Mononuclear cell (primary cell): ENCODE data around the gene MTHFSD. TPM values are rescaled to one million over a fixed set of nuclear protein-coding genes. Genes with fewer than 3 reads are reported as not detected.

Source experiments
- H3K27me3 ChIP-seq: 2 replicates; pipeline ENCODE4 v1.6.0; 2011; ENCODE audit warnings: low read length, control low read depth; ENCODE audit not compliant: insufficient read depth
- H3K4me1 ChIP-seq: 2 replicates; pipeline ENCODE4 v1.5.1; 2011; ENCODE audit warnings: mild to moderate bottlenecking, low read length, control low read depth; ENCODE audit not compliant: insufficient read depth
- H3K4me3 ChIP-seq: 2 replicates; pipeline ENCODE4 v1.5.1; 2011; ENCODE audit warnings: mild to moderate bottlenecking, low read length, moderate library complexity
- H3K9me3 ChIP-seq: 2 replicates; pipeline ENCODE4 v1.5.1; 2011; ENCODE audit warnings: low read depth, mild to moderate bottlenecking, control low read depth, low read length
- total RNA-seq: library from RNA; depleted of rRNA; stranded (reverse); fragments of >200 nt; gene quantifications from one replicate; pipeline ENCODE4 v1.2.3, GENCODE V29; 2012

MTHFSD gene
- total RNA-seq, 1 donor, result 3.3 TPM

DNA sequence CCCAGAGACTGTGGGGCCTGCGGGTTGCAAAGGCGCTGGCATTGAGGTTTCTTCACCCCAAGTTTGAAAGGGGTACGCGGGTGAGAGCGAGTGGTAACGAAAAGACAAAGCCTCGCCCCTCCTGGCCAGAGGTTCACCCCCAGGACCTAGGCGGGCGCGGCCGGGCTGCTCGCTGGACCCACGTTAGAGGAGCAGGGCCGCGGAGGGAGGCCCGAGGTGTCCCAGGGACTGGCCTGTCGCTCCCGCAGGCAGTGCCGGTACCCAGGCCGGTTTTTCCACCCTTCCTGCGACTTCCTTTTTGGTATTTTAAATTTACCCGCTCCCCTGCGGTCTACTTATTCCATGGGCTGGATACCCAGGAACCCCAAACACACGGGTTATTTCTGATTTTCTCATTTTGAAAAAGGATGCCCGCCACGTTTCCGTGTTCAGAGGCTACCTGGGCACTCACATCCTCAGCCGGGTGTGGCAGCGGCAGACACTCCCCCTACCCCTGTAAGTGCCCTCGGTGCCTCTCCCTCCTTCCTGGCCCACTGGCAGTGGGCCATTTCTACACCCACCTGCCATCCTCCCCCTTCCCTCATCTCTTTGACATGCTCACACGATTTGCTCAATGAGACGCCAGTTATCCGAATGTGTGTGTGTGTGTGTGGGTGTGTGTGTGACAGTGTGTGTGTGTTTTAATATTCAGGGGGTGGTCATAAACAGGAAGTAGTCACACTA is 21.7 kb upstream of the MTHFSD start:
- Histone ChIP-seq H3K4me3 (no peak overlapping the region), H3K27me3 (peaks cover 65% of the 10 kb centered on the region), H3K9me3 (no peaks in the 10 kb centered on the region), H3K4me1 (peaks cover 12% of the 10 kb centered on the region)

DNA sequence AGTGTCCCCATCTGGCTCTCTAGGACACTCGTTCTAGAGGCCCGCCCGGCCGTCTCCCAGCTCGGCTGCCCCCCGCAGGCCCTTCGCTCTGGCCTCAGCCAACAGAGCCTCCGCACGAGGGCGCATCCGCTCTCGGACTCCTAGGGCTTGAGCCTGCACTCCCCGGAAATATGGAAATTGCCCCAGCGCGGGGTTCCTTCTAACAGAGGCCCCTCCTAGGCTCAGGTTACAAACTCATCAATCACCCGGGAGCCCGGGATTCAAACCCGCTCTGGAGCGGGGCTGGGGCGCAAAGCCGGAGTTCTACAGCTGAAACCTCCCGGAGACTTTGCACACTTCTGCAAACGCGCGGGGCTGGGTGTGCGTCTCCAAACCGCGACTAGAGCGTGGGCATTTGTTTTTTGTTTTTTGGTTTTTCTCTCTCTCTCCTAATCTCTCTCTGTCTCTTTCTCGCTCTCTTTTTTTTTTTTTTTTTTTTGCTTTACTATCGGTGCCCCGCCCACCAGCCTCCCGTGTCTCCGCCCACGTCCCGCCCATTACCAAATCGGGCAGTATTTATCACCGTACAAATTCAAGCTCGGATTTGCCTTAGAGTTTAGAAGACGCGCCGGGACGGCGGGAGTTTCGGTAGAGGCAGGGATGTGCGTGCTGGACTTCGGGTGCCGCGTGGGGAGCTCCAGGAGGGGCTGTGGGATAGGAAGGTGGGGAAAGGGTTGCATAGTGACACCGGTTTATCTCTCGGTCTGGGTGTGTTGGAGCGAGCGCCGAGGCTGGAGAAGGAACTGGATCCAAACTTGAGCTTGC is 20.9 kb upstream of the MTHFSD start:
- Histone ChIP-seq H3K4me3 (peak overlapping the region; percentile 23), H3K27me3 (peaks cover 65% of the 10 kb centered on the region), H3K9me3 (no peaks in the 10 kb centered on the region)

DNA sequence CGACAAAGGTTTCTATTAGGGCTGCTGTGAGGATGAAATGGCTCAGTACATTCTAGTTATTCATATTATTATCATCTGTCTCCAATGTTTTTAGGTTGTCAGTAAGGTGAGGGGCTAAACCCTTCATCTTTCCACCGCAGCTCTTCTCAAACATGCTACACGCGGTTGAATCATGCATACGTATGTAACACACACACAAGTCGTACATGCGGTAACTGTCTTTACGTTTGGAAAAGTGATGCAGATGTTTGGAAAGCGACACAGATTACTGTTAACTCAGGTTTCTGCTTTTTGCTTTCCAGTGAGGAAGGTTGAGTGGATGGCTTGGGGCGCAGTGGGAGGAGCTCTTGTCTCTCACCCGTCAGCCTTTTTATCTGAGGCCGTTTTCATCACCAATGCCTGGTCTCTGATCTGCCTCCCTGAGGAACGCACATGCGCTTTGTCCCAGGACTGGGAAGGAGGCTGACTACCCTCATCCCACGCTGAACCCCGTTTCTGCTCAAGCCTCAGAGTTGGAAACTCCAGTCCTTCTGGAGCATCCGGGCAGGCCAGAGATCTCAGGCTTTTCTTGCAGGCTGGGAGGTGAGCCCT is 20.2 kb upstream of the MTHFSD start:
- Histone ChIP-seq H3K4me1 (peaks cover 12% of the 10 kb centered on the region), H3K4me3 (no peak overlapping the region), H3K27me3 (peaks cover 69% of the 10 kb centered on the region), H3K9me3 (no peaks in the 10 kb centered on the region)

More for the DNA sequence above, 20.9 kb upstream of the MTHFSD start:
- H3K4me1 ChIP-seq, result peaks cover 12% of the 10 kb centered on the region

DNA sequence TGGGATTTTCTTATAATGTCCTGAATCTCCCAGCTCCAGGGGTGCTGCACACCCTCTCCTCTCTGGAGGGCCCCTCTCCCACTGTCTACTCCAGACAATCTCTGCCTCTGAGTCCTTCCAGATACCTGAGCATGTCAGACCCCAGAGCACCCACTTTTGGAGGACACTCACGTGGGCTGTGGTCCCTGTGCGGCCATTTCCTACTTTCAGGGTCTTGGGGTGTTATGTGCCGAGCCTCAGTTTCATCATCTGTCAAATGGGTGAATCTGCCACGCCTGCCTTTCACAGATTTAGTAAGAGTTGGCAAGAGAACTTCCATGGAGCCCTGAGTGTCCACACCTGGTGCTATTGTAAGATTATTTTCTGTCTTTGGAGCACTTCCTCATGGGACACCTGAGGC is 19.6 kb upstream of the MTHFSD start:
- Histone ChIP-seq H3K9me3 (no peaks in the 10 kb centered on the region), H3K4me3 (no peak overlapping the region), H3K4me1 (peaks cover 12% of the 10 kb centered on the region), H3K27me3 (peaks cover 69% of the 10 kb centered on the region)

DNA sequence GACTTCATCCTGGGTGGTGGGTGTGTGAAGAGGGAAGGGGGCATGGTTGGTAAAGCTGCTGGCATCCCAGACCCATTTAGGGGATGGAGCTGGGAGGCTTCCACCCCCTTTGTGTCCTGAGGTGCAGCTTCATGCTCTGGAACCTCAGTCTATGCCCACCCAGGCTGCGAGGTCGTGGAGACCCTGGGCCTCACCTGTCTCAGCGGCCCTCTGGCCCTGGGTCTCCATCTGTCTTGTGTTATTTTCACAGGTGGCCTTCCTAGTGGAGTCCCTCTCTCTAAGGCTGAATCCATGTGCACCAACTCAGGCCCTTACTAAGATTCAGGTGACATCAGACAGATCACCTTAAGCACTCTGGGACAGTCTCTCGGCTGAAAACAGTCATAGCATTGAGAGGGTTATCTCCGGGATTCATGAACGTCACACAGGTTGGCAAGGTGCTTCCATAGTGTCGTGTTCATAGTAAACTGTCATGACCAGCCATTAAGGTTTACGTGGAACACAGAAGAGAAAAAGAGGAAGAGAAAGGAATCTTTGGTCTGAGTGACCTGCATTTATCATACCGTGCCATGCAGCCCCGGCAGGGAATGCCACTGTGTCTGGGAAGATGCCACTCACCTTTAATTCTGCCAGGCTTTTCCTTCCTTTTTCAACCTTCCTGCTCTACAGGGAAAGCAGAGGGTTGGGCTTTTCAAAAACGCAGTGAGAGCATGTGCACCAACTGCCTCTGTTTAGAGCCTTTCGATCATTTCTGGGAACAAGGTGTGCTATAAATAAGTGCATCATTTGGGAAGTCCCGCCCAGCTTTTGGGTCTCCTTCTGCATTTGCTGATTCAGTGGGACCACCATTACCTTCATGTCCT is 18.8 kb upstream of the MTHFSD start:
- Histone ChIP-seq H3K9me3 (no peaks in the 10 kb centered on the region), H3K4me3 (no peak overlapping the region), H3K27me3 (peaks cover 73% of the 10 kb centered on the region), H3K4me1 (peaks cover 12% of the 10 kb centered on the region)

DNA sequence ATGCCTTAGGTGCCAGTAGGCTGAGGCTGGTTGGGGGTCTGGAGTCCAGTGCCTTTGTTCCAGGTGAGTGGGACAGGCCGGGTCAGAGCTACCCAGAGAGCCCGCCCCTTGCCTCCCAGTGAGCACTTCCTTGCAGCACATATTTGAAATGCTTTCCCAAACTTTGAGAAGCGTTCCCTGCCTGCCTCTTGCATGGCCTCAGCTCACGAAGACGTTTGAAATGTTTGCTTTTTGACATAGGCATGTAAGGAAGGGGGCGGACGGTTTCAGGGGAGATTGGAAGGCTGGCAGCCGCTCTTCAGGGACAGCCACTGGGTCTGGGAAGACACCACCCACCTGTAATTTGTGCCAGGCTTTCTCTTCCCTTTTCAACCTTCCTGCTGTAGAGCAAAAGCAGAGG is 18.2 kb upstream of the MTHFSD start:
- no peak overlapping the region for H3K4me3 ChIP-seq
- H3K27me3 ChIP-seq, result peaks cover 74% of the 10 kb centered on the region
- H3K4me1 ChIP-seq, result peaks cover 12% of the 10 kb centered on the region
- no peaks in the 10 kb centered on the region for H3K9me3 ChIP-seq

DNA sequence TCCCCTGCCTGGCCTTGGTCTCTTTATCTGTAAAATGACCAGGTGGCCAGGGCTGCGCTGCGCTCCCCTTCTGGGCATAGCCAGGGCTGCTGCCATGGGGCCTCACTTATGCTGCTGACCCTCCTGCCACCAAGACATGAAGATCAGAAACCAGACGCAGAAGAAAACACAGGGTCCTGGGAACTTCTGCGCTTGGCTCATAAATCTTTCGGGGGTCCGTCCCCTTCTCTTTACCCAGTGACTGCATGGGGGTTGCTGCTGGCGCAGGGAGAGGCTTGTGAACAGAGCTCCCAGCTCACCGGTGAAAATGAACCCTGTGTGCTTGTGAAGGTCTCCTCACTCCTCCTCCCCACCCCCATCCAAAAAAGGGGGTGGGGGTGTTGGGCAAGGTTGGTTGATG is 17.6 kb upstream of the MTHFSD start:
- Histone ChIP-seq H3K27me3 (peaks cover 71% of the 10 kb centered on the region), H3K4me1 (peaks cover 12% of the 10 kb centered on the region), H3K9me3 (no peaks in the 10 kb centered on the region), H3K4me3 (no peak overlapping the region)

DNA sequence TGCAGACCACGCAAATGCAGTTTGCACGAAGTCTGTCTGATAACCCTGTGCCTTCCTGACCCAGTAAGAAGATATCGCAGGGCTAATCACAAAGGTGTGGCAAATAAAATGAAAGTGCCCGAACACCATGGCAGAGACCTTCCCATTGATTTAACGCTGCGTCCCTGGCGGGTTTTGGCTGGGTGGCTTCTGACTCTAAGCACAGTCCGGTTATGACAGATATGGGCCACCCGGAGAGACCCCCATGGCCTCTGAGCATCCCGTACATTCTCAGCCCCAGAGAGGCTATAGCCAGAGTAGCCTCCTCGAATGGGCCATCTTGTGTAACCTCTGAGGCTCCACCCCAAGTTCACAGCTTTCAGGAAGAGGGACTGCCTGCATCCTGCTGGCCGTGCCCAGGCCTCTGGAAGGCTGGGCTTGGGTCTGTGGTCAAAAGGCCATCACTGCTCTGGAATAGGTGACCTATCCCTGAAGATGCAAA is 17.0 kb upstream of the MTHFSD start:
- Histone ChIP-seq H3K4me3 (no peak overlapping the region), H3K27me3 (peaks cover 71% of the 10 kb centered on the region), H3K4me1 (peaks cover 12% of the 10 kb centered on the region), H3K9me3 (no peaks in the 10 kb centered on the region)

DNA sequence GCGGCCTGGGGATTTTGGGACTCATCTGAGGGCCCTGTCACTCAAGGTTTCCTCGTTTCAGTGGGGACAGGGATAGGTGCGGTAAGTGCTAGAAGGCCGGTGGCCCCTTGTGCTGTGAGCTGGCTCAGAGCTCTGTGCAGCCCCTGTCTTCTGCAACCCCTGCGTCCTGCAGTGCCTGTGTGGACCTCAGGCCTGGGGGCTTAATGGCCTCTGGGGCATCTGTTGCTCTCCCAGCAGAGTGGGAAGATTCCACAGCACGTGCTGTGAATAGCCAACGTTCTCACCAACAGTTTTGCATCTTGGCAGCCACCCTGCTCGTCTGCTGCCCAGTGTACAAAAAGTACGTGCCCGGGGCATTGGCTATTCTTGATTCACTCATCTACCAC is 16.5 kb upstream of the MTHFSD start:
- H3K4me3 ChIP-seq, result no peak overlapping the region
- H3K4me1 ChIP-seq, result peaks cover 14% of the 10 kb centered on the region
- peaks cover 67% of the 10 kb centered on the region for H3K27me3 ChIP-seq
- no peaks in the 10 kb centered on the region for H3K9me3 ChIP-seq

DNA sequence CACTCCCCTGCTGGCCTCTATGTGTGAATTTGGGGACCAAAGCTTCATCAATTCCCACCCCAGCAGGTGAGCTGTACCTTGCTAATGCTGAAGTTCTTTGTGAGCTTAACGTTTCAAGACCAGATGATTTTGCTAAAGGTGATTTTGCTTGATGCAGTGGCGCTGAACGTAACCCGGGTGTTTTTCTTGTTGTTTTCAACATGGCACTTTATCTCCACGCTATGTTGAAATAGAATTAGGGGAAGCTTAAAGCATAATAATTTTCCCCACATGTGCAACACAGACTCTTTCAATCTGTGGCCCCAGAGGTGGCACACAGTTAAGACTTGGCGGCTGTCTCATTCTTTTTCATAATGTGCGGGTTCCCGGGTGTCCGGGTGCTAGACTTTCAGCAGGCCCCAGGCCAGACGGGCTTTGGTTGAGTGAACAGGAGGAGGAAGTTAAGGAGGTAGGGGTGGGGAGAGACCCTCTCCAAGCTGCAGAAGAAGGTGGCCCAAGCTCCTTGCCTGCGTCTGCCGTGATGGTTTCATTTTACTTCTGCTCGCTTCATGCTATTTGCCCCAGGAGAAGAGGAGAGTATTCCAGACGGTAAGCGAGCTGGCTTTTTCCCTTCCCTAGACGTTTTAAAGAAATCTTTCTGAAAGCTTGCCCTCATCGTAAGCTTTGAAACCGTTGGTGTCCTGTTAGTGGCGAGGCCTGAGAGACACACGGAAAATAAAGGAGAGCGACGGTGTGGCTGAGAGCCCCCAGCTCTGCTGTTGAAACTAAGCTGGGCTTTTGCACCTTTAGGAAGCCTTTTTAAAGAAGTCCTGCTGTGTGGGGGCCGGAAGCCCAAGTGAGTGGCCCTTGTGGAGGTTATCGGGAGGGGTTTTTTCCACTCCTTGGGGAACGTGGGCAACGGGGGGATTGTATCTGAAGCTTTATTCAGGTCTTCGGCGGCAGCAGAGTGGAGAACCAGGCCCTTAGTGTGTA is 15.8 kb upstream of the MTHFSD start:
- Histone ChIP-seq H3K4me3 (no peak overlapping the region), H3K4me1 (peaks cover 12% of the 10 kb centered on the region), H3K9me3 (no peaks in the 10 kb centered on the region), H3K27me3 (peaks cover 69% of the 10 kb centered on the region)

DNA sequence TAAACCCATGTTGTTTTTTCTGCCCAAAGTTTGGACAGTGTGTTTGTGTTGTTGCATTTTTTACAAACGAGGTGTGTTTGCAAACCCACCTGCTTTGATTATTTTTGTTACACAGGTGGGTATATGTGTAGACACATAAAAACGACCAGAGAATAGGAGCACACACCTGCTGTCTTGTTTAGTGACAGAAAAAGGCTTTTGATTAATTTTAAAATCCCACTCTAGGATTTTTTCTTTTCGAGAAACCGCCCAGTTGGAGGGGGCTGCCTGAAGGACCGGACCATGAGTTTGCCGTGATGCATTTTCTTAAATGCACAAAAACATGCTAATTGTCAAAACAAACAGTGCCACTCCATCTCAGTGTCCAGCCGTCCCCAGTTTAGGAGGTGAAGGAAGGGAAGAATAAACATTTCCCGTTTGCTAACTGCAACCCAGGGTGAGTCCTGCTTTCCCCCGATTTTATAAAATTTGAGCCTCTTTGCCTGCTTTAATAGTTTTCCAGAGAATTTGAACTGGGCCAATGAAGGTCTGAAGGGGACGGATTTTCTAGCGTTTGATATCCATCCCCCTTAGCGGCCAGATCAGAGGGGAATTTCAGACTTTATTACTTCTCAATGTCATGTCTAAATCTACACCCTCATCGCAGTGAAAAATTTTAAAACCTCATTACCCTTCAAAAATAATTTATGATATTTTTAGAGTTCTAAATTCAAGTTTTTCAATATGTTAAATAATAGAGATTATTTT is 14.8 kb upstream of the MTHFSD start:
- Histone ChIP-seq H3K4me3 (no peak overlapping the region), H3K4me1 (peaks cover 13% of the 10 kb centered on the region), H3K27me3 (peaks cover 71% of the 10 kb centered on the region), H3K9me3 (no peaks in the 10 kb centered on the region)

DNA sequence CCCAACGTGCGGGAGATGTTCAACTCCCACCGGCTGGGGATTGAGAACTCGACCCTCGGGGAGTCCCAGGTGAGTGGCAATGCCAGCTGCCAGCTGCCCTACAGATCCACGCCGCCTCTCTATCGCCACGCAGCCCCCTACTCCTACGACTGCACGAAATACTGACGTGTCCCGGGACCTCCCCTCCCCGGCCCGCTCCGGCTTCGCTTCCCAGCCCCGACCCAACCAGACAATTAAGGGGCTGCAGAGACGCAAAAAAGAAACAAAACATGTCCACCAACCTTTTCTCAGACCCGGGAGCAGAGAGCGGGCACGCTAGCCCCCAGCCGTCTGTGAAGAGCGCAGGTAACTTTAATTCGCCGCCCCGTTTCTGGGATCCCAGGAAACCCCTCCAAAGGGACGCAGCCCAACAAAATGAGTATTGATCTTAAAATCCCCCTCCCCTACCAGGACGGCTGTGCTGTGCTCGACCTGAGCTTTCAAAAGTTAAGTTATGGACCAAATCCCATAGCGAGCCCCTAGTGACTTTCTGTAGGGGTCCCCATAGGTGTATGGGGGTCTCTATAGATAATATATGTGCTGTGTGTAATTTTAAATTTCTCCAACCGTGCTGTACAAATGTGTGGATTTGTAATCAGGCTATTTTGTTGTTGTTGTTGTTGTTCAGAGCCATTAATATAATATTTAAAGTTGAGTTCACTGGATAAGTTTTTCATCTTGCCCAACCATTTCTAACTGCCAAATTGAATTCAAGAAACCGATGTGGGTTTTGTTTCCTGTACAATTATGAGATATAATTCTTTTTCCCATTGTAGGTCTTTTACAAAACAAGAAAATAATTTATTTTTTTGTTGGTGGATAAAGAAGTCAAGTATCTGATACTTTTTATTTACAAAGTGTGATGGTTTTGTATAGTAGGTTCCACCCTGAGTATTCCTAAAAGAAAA is 13.9 kb upstream of the MTHFSD start:
- no peaks in the 10 kb centered on the region for H3K9me3 ChIP-seq
- no peak overlapping the region for H3K4me3 ChIP-seq
- H3K4me1 ChIP-seq, result peaks cover 17% of the 10 kb centered on the region
- peaks cover 75% of the 10 kb centered on the region for H3K27me3 ChIP-seq
